Fibroblast of lung (primary cell): Measurements from ENCODE around the gene CSNK2B. TPM values are rescaled to one million over a fixed set of nuclear protein-coding genes. Genes with fewer than 3 reads are reported as not detected.
A peak's percentile ranks its signal among the peaks of the same experiment; 100 is the strongest.

Experiments
- DNase-seq, 2 donors: peaks; one replicate each; pipeline versions ENCODE4 v3.0.0 to v3.0.0-alpha.2; 2010; ENCODE audit warnings: low read depth in 2 of 2
- H2AFZ ChIP-seq: 2 replicates; pipeline ENCODE4 v1.5.1; 2012; ENCODE audit warnings: low read length, control low read depth, inconsistent platforms
- H3K27ac ChIP-seq: 2 replicates; pipeline ENCODE4 v1.5.1; 2011; ENCODE audit warnings: low read length, control low read depth; ENCODE audit not compliant: insufficient read depth
- H3K27me3 ChIP-seq: 2 replicates; pipeline ENCODE4 v1.5.1; 2011; ENCODE audit warnings: mild to moderate bottlenecking, low read length; ENCODE audit not compliant: control insufficient read depth, insufficient read depth
- H3K36me3 ChIP-seq: 2 replicates; pipeline ENCODE4 v1.5.1; 2011; ENCODE audit warnings: low read length; ENCODE audit not compliant: control insufficient read depth, insufficient read depth
- H3K4me1 ChIP-seq: 2 replicates; pipeline ENCODE4 v1.5.1; 2011; ENCODE audit warnings: low read length; ENCODE audit not compliant: control insufficient read depth, insufficient read depth; ENCODE audit errors: extremely low read depth
- H3K4me2 ChIP-seq: 2 replicates; pipeline ENCODE4 v1.5.1; 2011; ENCODE audit warnings: low read length, control low read depth; ENCODE audit not compliant: insufficient read depth; ENCODE audit errors: extremely low read depth
- H3K4me3 ChIP-seq, 4 experiments: fragments of 200-600 bp in 1 of 4; sonication (generic) in 1 of 4; replicated peaks in 1 of 4; 2 replicates each; pipeline ENCODE4 v1.5.1; 2011 to 2016; ENCODE audit warnings: low read length in 4 of 4, low read depth in 3 of 4, mild to moderate bottlenecking in 3 of 4, control low read depth in 2 of 4, inconsistent platforms in 1 of 4, mixed read lengths in 1 of 4; ENCODE audit not compliant: insufficient read depth in 1 of 4; ENCODE audit errors: control extremely low read depth in 1 of 4
- H3K79me2 ChIP-seq: 2 replicates; pipeline ENCODE4 v1.5.1; 2012; ENCODE audit warnings: mild to moderate bottlenecking, low read length, inconsistent platforms; ENCODE audit not compliant: control insufficient read depth, insufficient read depth
- H3K9ac ChIP-seq: 2 replicates; pipeline ENCODE4 v1.5.1; 2011; ENCODE audit warnings: mild to moderate bottlenecking, low read length, control low read depth; ENCODE audit not compliant: insufficient read depth
- H3K9me3 ChIP-seq: 2 replicates; pipeline ENCODE4 v1.5.1; 2012; ENCODE audit warnings: low read depth, low read length; ENCODE audit not compliant: control insufficient read depth, insufficient read depth
- H4K20me1 ChIP-seq: 2 replicates; pipeline ENCODE4 v1.5.1; 2011; ENCODE audit warnings: low read length; ENCODE audit not compliant: control insufficient read depth, insufficient read depth; ENCODE audit errors: extremely low read depth
- EZH2 ChIP-seq: IDR thresholded peaks from 2 replicates; pipeline ENCODE4 v1.5.1; 2012; ENCODE audit warnings: low read length, control low read depth, mild to moderate bottlenecking; ENCODE audit errors: missing control alignments
- polyA plus RNA-seq, 2 donors: library from polyadenylated mRNA; depleted of rRNA in 1 of 2; stranded (reverse) in 1 of 2; unstranded in 1 of 2; fragments of >200 nt; gene quantifications; 2 replicates each; pipeline ENCODE4 v1.2.1, GENCODE V29; 2011 to 2012; ENCODE audit warnings: missing spikeins in 1 of 2
- total RNA-seq: library from RNA; depleted of rRNA; stranded (reverse); fragments of >200 nt; gene quantifications from 2 replicates; pipeline ENCODE4 v1.2.1, GENCODE V29; 2014
- TF ChIP-seq, protein P1 (sequence below), 2 donors: IDR thresholded peaks in 1 of 2; conservative IDR thresholded peaks in 1 of 2; 1 replicate in 1 of 2; 2 replicates in 1 of 2; pipeline ENCODE4 v1.5.1; 2011 to 2012; ENCODE audit warnings: low read length in 2 of 2, control low read depth in 1 of 2, inconsistent platforms in 1 of 2, low read depth in 1 of 2, mild to moderate bottlenecking in 1 of 2

Gene CSNK2B
- total and polyA plus RNA-seq, 2 donors (not counting 1 experiment from before 2014, with no cell fraction given), result 67.2 to 84.9 TPM

GRCh38 chr6:31620586-31621319 is 45.1 kb upstream of the CSNK2B start, which contains the start of gene PRRC2A:
Gene PRRC2A, plus strand, starts transcription at chr6:31620715. Its CDS starts 2,075 bp downstream, at chr6:31622790.
- Histone ChIP-seq H3K36me3 (peaks cover 16% of the 10 kb centered on the region), H3K9ac (peak within 1 kb of the TSS; percentile 95), H3K4me3 (peak within 1 kb of the TSS; percentile 81 to 99 (median 92)), H4K20me1 (no peaks in the 10 kb centered on the region), H3K9me3 (no peaks in the 10 kb centered on the region), H3K4me2 (peak within 1 kb of the TSS; percentile 99), H3K27ac (peak within 1 kb of the TSS; percentile 100), H3K79me2 (peaks cover 46% of the 10 kb centered on the region), H2AFZ (peak within 1 kb of the TSS; percentile 91), H3K4me1 (peaks cover 2% of the 10 kb centered on the region), H3K27me3 (no peaks in the 10 kb centered on the region)
- TF ChIP-seq, protein P1, sequence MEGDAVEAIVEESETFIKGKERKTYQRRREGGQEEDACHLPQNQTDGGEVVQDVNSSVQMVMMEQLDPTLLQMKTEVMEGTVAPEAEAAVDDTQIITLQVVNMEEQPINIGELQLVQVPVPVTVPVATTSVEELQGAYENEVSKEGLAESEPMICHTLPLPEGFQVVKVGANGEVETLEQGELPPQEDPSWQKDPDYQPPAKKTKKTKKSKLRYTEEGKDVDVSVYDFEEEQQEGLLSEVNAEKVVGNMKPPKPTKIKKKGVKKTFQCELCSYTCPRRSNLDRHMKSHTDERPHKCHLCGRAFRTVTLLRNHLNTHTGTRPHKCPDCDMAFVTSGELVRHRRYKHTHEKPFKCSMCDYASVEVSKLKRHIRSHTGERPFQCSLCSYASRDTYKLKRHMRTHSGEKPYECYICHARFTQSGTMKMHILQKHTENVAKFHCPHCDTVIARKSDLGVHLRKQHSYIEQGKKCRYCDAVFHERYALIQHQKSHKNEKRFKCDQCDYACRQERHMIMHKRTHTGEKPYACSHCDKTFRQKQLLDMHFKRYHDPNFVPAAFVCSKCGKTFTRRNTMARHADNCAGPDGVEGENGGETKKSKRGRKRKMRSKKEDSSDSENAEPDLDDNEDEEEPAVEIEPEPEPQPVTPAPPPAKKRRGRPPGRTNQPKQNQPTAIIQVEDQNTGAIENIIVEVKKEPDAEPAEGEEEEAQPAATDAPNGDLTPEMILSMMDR (conservative IDR thresholded peaks at IDR 0.05 in 1 of 2, IDR thresholded peaks at IDR 0.05 in 1 of 2; ENCODE audit: low read depth in 1 of 2, low read length in 2 of 2), result no peak
- TF ChIP-seq EZH2, result no peak
- DNase-seq, result peak in 1 of 2 donors; percentile 68

DNA sequence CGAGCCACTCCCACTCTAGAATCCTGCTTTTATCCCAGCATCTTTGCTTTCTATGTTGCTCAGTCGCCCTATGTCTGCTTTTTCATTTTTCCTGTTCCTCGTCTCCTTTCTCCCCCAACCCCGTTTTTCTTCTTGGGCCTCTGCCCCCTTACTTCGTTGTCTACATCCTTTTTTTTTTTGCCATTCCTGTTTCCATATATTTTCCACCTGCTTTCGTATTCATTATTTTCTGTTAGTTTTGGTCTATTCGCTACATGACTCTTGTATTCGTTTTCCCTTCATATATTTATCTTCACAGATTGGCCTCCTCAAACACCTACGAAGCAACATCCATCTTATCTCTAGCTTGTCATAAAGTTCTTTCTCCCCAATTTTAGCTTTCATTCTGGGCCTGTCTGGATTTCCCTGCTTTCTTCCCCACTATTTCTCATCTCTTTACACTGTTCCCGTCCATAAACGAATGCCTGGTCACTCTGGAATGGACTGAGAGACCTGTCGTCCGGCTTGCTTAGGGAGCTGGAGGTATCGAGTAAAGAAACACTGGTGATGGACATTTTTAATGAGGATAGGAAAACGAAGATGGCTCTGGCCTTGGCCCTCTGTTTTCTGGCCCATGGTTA is 44.5 kb upstream of the CSNK2B start:
- Histone ChIP-seq H2AFZ (no peak overlapping the region), H3K79me2 (peaks cover 51% of the 10 kb centered on the region), H3K9ac (peak overlapping the region; percentile 95), H3K4me2 (peak overlapping the region; percentile 99), H3K4me3 (peak overlapping the region; percentile 75 to 99 (median 92)), H3K4me1 (peaks cover 2% of the 10 kb centered on the region), H3K9me3 (no peaks in the 10 kb centered on the region), H3K36me3 (peaks cover 19% of the 10 kb centered on the region), H3K27me3 (no peaks in the 10 kb centered on the region), H4K20me1 (no peaks in the 10 kb centered on the region), H3K27ac (peak overlapping the region; percentile 100)
- TF ChIP-seq EZH2, result no peak
- TF ChIP-seq, protein P1 (conservative IDR thresholded peaks at IDR 0.05 in 1 of 2, IDR thresholded peaks at IDR 0.05 in 1 of 2; ENCODE audit: low read depth in 1 of 2, low read length in 2 of 2), result no peak
- no peak for DNase-seq

- H3K9me3 ChIP-seq, result no peaks in the 10 kb centered on the region
- H3K9ac ChIP-seq, result peak overlapping the region; percentile 95
- H3K36me3 ChIP-seq, result peaks cover 21% of the 10 kb centered on the region
- H2AFZ ChIP-seq, result no peak overlapping the region
- no peaks in the 10 kb centered on the region for H3K27me3 ChIP-seq
- H3K4me3 ChIP-seq, result peak overlapping the region; percentile 75 to 99 (median 92)
- H3K4me1 ChIP-seq, result peaks cover 2% of the 10 kb centered on the region
- H3K79me2 ChIP-seq, result peaks cover 51% of the 10 kb centered on the region
- TF ChIP-seq, protein P1 (conservative IDR thresholded peaks at IDR 0.05 in 1 of 2, IDR thresholded peaks at IDR 0.05 in 1 of 2; ENCODE audit: low read depth in 1 of 2, low read length in 2 of 2), result no peak
- no peak for TF ChIP-seq EZH2
- H3K27ac ChIP-seq, result peak overlapping the region; percentile 100
- peak overlapping the region; percentile 99 for H3K4me2 ChIP-seq
- DNase-seq, result no peak
- H4K20me1 ChIP-seq, result no peaks in the 10 kb centered on the region
Observed at GRCh38 chr6:31621991-31622390, 43.9 kb upstream of the CSNK2B start.
